SH-SY5Y (cell line): ENCODE results near the gene MLXIP.

Experiments
- GATA2 ChIP-seq: IDR thresholded peaks from 2 replicates; pipeline ENCODE4 v1.6.1; 2011; ENCODE audit warnings: mild to moderate bottlenecking, low read depth, low read length
- GATA3 ChIP-seq: IDR thresholded peaks from 2 replicates; pipeline ENCODE4 v1.6.1; 2011; ENCODE audit warnings: low read depth, mild to moderate bottlenecking, low read length, moderate library complexity

Gene MLXIP

DNA sequence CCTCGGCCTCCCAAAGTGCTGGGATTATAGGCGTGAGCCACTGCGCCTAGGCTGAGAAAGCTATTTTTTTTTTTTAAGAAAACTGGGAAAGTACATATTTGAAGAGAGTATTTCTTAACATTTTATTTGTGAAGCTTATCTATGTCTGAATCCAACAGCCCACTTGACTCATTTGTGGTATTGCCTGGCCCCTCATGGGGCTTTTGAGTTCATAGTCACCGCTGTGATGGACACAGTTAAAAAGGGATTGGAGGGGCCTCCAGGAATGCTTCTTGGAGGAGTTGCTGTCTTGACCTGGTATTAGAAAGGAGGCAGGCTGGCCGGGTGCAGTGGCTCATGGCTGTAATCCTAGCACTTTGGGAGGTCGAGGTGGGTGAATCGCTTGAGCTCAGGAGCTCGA, 30.4 kb upstream of the MLXIP start:
- TF ChIP-seq GATA2, result no peak
- no peak for TF ChIP-seq GATA3

DNA sequence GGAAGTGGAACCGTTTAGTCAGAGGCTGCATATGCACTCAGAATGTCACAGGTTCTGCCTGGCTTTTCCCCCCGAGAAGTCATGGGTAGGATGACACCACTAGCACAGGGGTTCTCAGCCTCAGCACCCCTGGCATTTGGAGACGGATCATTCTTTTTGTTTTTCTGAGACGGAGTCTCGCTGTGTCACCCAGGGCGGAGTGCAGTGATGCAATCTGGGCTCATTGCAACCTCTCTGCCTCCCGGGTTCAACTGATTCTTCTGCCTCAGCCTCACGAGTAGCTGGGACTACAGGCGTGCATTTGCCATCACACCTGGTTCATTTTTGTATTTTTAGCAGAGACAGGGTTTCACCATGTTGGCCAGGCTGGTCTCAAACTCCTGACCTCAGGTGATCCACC, 28.7 kb upstream of the MLXIP start:
- no peak for TF ChIP-seq GATA3
- TF ChIP-seq GATA2, result no peak

DNA sequence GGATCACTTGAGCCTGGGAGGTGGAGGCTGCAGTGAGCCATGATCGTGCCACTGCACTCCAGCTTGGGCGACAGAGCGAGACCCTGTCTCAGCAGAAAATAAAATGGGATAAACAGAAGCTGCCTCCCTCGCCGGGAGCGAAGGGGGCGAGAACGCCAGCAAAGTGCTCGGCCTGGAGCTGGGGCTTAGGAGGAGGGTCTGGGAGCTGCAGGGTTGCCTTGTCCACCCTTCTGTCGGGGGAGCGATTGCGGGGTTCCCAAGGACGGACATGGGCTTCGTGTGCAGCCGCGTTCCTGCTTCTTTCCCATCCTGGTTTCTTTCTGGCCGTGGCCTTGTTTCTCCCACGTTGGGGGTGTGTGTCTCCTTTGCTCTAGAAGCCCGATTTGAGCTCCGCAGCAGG, 27.9 kb upstream of the MLXIP start:
- TF ChIP-seq GATA2 (no peak), GATA3 (no peak)

DNA sequence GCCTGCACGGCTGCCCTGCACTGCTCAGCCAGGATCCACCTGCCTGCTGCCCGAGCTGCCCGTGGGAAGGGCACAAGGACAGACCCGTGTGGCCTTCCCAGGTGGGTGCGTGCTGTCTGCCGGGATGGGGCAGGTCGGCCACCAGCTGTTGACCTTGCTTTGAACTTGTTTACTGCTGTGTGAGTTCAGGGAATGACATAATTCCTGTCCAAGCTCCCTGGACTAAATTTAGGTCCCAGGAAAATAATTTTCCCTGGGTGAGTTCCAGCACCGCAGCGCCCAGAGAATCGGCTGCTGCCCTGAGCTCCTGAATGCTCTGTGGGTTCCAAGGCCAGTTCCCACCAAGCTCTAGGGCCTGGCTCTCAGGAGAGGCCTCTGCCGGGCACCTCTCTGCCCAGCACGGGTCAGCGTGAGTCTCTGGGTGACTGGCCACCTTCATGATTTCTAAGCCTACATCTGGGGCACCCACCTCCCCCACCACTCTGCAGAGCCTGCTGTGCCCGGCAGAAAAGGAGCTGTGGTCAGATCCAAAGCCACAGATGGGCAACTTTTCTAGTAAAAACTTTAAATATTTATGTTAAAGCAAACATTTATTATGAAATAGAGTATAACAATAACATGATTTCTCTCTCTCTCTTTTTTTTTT, 27.2 kb upstream of the MLXIP start:
- TF ChIP-seq GATA2 (no peak), GATA3 (no peak)

DNA sequence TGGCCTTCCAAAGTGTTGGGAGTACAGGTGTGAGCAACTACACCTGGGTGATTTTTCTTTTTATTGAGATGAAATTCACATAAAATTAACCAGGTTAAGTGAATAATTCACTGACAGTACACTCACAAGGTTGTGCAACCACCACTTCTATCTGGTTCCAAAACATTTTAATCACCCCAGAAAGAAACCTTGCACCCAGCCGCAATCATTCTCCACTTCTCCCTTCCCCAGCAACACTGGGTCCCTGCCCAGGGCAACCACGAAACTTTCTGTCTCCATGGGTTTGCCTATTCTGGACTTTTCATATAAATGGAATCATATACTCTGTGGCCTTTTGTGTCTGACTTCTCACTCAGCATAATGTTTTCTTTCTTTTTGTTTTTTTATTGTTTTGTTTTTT, 26.3 kb upstream of the MLXIP start:
- no peak for TF ChIP-seq GATA3
- no peak for TF ChIP-seq GATA2

DNA sequence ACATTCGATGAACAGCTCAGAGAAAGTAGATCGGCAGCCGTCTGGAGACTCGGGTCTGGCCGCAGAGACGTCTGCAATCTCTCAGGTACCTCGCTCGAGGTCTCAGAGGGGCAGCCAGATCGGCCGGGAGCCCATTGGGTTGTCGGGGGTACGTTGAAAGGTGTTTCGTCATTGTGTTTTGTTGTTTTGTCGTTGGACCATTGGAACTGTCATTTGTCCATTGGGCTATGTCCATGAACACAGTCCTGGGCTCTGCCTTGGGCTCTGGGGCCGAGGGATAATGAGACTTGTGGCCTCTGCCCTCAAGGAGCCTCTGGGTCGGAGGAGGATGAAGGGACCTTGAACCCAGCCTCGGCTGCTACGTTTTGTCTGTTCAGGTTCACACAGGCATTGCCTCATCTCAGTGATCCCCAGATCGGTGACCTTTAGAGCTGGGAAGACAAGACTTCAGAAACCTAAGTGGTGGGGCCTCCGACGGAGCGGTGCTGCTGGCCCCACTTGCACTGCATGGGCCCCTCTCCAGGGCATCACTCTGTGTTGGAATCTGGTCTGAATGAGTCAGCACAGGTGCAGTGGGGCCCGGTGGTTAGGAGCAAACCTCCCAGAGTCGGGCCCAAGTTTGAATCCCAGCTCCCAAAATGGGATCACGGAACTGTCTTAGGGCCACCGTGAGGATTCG, 23.6 kb upstream of the MLXIP start:
- TF ChIP-seq GATA2 (no peak), GATA3 (no peak)

DNA sequence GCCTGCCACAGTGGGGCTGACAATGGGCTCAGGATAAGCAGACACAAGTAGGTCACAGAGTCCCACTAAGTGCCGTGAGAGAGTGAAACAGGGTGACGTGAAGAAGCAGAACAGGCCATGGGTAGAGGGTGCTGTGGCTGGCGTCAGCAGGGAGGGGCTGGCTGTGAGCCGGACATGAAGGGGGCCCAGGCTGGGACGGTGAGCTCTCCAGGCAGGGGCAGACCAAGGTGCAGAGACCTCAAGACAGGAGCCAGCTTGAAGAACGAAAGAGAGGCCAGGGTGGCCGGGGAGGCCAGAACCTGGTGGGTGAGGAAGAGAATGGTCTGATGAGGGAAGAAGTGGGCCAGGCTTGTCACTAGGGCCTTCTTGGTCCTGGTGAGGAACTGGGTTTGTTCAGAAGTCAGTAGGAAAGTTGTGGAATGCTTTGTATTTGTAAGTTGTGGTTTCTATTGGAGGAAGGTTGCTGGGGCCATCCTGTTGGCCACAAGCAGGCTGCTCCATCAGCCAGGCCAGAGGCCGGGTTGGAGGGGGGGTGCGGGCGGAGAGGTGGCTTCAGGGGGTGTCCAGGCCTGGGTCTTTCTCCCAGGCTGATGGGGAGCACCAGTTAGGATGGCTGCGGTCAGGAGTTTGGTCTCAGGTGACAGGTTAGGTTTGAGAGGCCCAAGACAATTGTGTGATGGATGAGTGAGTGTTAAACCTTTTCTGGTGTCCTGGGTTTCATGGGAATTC, 21.4 kb upstream of the MLXIP start:
- TF ChIP-seq GATA2, result no peak
- TF ChIP-seq GATA3, result no peak

DNA sequence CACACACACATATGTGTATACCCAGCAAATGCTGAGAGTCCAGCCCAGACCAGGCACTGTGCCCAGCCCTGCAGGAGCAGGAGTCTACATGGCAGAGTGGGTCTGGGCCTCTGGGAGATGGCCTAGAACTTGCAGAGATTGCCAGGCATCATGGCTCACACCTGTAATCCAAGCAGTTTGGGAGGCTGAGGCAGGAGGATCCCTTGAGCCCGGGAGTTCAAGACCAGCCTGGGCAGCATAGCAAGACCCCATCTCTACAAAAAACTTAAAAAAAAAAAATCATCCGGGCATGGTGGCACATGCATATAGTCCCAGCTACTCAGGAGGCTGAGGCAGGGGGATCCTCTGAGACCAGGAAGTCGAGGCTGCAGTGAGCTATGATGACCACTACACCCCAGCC, 20.8 kb upstream of the MLXIP start:
- TF ChIP-seq GATA3, result no peak
- TF ChIP-seq GATA2, result no peak

DNA sequence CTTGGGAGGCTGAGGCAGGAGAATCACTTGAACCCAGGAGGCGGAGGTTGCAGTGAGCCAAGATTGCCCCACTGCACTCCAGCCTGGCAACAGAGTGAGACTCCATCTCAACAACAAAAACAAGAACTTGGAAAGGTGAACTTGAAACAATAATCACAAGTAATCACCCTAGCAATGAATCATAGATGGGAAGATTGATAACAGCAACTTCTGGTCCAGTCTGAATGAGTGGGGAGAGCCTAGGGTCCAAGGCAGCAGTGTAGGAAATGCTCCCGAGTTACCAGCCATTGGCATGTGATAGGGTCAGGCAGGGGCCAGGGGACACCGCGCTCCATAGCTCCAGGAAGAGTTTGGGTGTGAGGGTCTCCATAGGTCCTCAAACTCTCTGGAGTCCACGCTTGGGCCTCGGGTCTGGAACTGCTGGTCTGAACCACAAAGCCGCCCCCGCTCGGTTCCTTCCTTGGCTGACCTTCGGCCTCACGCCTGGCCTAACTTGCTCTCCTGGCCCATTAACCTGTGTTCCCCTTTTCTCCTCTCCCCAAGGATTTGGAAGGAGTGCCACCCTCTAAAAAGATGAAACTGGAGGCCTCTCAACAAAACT, 19.9 kb upstream of the MLXIP start:
- TF ChIP-seq GATA3, result no peak
- TF ChIP-seq GATA2, result no peak

DNA sequence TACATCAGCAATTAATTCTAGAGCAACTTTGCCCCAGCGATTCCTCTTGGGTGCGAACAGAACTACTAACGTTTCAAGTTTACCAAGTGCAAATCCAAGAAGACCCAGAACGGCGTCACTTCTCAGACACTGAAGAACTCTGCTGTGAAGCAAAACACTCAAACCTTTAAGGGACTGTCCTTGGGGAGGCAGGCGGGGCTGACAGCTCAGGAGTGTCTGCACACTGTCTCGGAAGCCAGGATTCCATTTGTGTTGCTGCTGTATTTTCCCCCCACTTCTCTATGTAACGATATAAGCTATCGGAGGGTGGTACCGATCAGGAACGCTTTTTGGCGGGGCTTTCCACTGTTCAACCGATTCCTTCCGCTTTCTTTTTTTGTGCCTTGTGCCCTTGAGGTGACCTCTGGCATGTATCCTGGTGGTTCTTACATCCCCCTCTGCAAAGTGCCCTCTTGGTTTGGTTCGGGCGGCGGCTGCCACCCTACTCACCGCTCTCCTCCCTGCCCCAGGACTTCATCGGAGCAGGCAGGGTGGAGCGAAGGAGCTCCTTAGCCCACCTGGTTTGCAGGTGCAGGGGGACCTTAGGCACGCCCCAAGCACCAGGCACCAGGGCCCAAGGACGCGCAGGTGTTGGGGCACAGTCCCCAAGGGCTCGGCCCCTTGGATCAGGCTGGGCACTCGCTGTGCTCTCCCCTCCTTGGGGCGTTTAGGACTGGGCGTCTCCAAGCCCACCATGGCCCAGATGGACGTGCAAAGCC, 19.2 kb upstream of the MLXIP start:
- no peak for TF ChIP-seq GATA3
- TF ChIP-seq GATA2, result no peak

DNA sequence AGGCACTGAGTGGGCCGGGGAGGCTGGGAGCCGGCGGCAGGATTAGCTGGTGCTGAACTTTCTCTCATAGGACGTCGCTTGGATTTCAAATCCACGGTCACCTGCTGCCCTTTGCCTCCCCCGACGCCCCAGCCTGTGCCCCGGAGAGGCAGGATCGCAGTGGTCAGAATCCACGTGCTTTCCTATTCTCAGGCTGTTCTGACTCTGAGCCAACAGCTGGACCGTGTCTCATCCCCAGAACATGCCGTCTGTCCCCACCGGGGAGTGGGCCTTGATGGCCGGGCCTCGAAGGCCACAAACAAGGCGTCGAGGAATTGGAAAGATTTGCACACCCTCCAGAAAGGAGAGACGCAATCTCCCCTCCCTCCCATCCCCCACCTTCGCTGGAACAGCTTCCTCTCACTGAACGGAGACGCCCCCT, 18.5 kb upstream of the MLXIP start:
- TF ChIP-seq GATA2 (no peak), GATA3 (no peak)

DNA sequence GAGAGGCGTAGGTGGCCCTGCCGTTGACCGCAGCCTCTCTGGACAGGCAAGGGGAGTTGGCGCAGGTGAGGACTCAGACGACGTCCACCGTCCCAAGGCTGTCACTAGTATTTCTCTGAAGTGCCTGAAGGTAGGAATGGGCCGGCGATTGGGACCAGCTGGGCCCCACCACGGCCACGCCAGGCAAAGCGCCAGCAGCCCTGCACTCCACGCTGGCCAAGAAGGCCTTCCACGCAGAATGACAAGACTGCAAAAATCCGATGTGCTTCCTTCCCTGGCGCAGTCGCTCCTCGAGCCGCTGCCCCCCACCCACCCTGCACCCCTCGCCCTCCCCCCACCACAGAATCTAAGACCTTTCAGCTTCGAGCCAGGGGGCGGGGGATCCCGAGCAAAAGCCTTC, 17.3 kb upstream of the MLXIP start:
- TF ChIP-seq GATA3 (no peak), GATA2 (no peak)

DNA sequence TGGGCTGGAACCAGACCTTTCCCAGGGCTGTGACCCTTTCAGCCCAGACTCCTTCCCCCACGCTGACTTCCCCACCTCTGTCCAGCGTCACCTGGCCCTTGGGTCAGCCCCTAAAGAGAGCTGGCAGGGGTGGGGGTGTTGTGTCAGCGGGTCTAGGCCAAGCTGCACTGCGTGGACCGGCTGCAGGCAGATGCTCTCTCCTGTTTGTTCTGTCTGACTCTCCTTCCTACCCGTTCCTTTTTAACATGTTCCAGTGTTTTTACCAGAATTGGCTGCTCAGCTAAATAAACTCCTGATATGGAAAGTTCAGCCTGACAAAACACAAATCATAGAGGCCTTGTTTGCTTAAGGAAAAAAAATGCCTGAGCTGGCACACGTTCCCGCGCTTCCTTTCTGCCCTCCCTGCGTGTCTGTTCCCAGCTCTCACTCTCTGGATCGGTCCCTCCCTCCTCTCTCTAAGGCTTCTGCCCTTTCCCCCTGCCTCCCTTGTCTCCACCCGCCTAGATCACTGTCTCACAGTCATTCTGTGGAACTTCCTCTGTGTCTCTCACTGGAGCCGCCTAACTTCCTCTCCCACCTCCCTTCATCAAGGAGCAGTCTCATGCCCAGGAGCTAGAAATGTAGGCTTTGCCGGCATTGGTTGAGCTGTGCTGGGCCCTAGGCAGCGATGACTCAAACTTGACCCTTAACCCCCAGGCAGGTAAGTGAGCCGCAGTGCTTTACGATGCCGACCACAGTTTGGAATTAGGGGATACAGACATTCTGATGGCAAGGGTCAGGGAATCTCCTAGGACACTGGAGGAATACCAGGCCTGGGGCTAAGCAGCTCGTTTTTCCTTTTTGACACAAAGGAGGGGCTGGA, 15.5 kb upstream of the MLXIP start:
- TF ChIP-seq GATA3, result no peak
- TF ChIP-seq GATA2, result no peak

DNA sequence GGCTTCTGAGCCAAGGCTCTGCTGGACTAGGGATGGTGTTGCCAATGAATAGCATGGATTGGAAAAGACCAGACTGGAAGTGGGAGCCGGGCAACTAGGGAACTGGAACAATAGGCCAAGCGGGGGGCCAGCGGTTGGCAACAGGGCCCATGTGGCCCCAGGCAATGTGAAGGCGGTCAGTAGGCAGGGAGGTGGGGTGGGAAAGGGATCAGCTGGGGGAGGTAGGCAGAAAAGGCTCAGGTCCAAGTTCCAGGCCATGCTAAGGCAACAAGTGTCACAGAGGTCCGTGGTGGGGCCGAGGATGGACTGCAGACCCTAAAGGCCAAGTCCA, 14.9 kb upstream of the MLXIP start:
- TF ChIP-seq GATA2 (no peak), GATA3 (no peak)
